ENCODE measurements around the gene TJP1.
"Not testable (repeated sequence)": the region's sequence is repeated elsewhere in the genome, so short reads cannot be mapped to it uniquely, and the experiment has no call there.

The TJP1 gene

DNA sequence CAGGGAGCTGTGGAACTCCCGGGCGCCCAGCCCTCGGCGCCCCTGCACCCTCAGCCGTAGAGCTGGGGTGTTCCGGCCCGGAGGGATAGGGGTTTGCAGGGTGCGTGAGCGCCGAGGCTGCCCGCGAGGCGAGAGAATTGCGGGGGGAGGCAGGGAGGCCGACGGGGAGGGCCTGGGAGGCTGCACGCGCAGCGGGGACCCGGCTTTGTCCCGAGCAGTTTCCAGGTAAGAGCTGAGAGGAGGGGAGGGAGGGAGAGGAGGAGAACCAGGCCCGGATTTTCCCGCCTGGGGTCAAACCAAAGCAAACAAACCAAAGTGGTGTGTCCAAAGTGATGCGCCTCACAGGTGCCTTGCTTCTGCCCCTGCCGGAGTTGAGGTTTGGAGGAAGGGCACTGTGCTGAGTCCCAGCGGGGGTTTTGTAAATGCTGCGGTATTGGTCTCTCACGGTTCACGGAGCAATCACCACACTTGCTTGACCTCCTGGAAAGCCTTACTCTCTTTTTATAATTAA, 146.4 kb downstream of the TJP1 start:
- TF ChIP-seq, protein P1, sequence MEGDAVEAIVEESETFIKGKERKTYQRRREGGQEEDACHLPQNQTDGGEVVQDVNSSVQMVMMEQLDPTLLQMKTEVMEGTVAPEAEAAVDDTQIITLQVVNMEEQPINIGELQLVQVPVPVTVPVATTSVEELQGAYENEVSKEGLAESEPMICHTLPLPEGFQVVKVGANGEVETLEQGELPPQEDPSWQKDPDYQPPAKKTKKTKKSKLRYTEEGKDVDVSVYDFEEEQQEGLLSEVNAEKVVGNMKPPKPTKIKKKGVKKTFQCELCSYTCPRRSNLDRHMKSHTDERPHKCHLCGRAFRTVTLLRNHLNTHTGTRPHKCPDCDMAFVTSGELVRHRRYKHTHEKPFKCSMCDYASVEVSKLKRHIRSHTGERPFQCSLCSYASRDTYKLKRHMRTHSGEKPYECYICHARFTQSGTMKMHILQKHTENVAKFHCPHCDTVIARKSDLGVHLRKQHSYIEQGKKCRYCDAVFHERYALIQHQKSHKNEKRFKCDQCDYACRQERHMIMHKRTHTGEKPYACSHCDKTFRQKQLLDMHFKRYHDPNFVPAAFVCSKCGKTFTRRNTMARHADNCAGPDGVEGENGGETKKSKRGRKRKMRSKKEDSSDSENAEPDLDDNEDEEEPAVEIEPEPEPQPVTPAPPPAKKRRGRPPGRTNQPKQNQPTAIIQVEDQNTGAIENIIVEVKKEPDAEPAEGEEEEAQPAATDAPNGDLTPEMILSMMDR (IDR thresholded peaks at IDR 0.05; ENCODE audit: low read depth, low read length): no peak
- in situ Hi-C loops (cut with HindIII; ENCODE audit: low sequenced_read_pairs): no loop called here
- peak overlapping the region; percentile 42 for H3K4me3 ChIP-seq (ENCODE audit: low read depth, low read length)
- DNase-seq (ENCODE audit: low read depth, low spot score): no peak

DNA sequence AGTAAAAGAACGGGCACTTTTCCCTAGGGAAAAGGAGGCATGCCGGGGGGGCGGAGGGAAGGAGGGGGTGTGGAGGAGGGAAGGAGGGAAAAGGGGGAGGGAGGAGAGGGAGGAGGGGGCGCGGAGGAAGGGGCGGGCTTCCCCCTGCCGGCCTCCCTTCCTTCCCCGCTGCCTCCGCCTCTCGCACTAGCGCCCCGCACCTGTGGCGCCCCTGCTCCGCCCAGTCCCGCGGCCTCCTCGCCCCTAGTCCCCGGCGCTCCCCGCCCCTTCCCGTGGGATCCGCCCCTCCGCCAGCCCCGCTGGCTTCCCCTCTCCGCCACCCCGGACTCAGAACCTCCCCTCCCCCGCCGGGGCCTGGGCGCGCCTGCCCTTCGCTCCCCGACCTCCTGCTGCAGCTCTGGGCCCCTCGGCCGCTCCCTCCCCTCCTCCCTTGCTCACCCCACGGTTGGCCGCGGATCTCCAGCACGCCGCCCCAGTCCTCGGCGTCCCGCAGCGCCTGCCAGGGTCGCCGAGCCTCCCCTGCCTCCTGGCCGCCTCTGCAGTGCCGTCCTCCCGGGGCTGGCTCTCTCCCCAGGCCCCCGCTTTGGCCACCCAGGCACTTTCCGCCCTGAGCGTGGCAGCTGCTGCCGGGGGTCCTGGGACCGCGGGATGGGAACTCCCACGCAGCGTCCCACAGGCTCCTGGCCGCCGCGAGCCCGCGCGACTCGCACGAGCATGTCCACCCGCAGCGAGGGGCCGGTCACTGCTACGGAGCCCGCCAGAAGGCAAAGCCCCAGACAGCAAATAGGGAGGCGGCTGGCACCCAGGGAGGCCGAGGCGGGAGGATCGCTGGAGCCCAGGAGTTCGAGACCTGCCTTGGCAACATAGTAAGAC, 147.4 kb downstream of the TJP1 start:
- peak; percentile 72 for DNase-seq (ENCODE audit: low read depth, low spot score)
- TF ChIP-seq, protein P1 (IDR thresholded peaks at IDR 0.05; ENCODE audit: low read depth, low read length): no peak
- H3K4me3 ChIP-seq (ENCODE audit: low read depth, low read length): peak overlapping the region; percentile 42
- in situ Hi-C loops (cut with HindIII; ENCODE audit: low sequenced_read_pairs): no loop called here

DNA sequence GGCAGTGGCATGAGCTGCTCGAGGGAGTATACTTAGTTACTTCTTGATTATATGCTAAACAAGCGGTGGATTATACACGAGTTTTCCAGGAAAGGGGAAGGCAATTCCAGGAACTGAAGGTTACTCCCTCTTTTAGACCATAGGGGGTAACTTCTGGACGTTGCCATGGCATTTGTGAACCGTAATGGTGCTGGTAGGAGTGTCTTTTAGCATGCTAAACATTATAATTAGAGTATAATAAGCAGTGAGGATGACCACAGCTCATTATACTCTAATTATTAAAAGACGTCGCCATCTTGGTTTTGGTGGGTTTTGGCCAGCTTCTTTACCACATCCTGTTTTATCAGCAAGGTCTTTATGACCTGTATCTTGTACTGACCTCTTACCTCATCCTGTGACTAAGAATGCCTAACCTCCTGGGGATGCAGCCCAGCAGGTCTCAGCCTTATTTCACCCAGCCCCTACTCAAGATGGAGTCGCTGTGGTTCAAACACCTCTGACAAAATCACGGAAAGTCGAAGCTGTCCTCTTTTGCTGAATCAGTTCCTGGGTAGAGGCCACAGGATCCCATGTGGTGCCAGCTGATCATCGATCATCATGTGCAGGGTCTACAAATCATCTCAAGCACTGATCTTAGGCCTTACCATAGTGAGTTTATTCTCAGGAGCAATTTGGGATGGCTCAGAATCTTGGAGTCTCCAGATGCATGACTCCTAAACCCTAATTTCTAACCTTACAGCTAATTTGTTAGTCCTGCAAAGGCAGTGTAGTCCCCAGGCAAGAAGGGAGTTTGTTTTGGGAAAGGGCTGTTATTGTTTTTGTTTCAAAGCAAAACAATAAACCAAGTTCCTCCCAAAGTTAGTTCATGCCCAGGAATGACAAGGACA, 149.1 kb downstream of the TJP1 start:
- no peak overlapping the region for H3K4me3 ChIP-seq (ENCODE audit: low read depth, low read length)
- no peak for DNase-seq (ENCODE audit: low read depth, low spot score)
- TF ChIP-seq, protein P1 (IDR thresholded peaks at IDR 0.05; ENCODE audit: low read depth, low read length): no peak
- in situ Hi-C loops (cut with HindIII; ENCODE audit: low sequenced_read_pairs): no loop called here

DNA sequence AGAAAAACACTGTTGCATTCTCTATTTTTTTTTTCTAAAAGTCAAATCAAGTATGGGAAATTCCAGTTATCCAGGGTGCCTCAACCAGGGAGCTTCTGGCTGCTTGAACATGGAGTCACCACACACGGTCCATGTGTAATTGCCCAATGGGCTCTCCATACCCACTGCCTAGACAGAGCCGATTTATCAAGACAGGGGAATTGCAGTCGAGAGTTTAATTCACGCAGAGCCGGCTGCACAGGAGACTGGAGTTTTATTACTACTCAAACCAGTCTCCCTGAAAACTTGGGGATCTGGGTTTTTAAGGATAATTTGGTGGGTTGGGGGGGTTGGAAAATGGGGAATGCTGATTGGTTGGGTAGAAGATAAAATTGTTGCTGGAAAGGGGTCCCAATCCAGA, 149.8 kb downstream of the TJP1 start:
- H3K4me3 ChIP-seq (ENCODE audit: low read depth, low read length): no peak overlapping the region
- in situ Hi-C loops (cut with HindIII; ENCODE audit: low sequenced_read_pairs): no loop called here
- TF ChIP-seq, protein P1 (IDR thresholded peaks at IDR 0.05; ENCODE audit: low read depth, low read length): no peak
- DNase-seq (ENCODE audit: low read depth, low spot score): no peak

DNA sequence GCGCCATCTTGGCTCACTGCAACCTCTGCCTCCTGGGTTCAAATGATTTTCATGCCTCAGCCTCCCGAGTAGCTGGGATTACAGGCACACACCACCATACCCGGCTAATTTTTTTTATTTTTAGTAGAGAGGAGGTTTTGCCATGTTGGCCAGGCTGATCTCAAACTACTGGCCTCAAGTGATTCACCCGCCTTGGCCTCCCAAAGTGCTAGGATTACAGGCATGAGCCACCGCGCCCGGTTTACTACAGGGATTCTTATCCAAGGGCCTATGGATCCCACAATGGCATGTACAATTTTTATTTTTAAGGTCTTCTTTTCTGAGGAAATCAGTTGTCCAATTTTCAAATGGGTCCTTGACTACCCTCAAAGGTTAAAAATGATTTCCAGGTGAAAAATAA, 150.2 kb downstream of the TJP1 start:
- H3K4me3 ChIP-seq (ENCODE audit: low read depth, low read length); in situ Hi-C loops (cut with HindIII; ENCODE audit: low sequenced_read_pairs); DNase-seq (ENCODE audit: low read depth, low spot score): not testable (repeated sequence)

DNA sequence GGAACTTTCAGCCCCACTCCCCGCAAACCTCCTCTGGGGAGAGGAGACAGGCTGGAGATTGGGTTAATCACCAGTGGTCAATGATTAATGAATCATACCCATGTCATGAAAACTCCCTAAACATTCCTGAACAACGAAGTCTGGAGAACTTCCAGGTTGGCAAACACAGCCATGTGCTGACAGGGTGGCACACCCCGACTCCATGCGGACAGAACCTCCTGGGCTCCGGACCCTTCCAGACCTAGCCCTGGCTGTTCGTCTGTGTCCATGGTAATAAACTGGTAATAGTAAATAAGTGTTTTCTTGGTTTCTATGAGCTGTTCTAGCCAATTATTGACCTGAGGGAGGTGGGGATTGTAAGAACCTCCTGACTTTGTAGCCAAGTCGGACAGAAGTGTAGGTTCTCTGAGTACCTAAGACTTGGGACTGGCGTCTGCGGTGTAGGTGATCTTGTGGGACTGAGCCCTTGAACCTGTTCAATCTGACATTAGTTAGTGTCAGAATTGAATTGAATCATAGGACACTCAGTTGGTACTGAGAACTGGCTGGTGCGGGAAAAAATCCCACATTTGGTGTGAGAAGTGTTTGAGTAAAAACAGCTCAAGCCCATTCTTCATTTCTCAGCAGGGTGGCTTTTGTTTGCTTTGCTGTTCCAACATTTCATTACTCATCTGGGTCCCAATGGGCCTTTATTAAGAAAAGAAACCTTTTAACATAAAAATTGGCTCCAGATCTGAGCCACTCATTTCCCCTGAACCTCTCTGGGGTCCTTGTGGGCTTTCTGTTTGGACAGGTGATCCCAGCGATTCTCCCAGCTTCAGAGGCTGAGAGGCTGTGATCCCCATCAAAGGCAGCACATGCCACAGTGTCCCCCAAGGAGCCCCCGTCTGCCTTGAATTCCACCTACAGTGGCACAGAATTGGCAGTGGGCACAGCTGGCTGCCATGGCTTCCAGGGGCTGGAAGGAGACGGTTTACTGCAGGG, 151.0 kb downstream of the TJP1 start:
- in situ Hi-C loops (cut with HindIII; ENCODE audit: low sequenced_read_pairs): no loop called here
- peak; percentile 91 for DNase-seq (ENCODE audit: low read depth, low spot score)
- TF ChIP-seq, protein P1 (IDR thresholded peaks at IDR 0.05; ENCODE audit: low read depth, low read length): no peak
- no peak overlapping the region for H3K4me3 ChIP-seq (ENCODE audit: low read depth, low read length)

All from astrocyte of the spinal cord (primary cell).